Caki2 (cell line): ENCODE measurements around the gene EBF3. TPM values are rescaled to one million over a fixed set of nuclear protein-coding genes. Genes with fewer than 3 reads are reported as not detected.

Source experiments
- DNase-seq: peaks from one replicate; pipeline ENCODE4 v3.0.0-alpha.2; 2015; ENCODE audit warnings: low read depth
- in situ Hi-C: cut with HindIII; loops from 2 replicates; pipeline ENCODE4 v1.10.0; 2016; ENCODE audit warnings: low sequenced_read_pairs, low pct_unique_long_range_greater_than_20kb, mixed read lengths
- total RNA-seq: library from RNA; depleted of rRNA; stranded (reverse); fragments of >200 nt; shearing (Covaris generic); gene quantifications from 2 replicates; pipeline ENCODE4 v1.2.3, GENCODE V29; 2014; ENCODE audit warnings: low replicate concordance

Gene EBF3
- total RNA-seq, 1 experiment from 2014 or later: not detected

DNA sequence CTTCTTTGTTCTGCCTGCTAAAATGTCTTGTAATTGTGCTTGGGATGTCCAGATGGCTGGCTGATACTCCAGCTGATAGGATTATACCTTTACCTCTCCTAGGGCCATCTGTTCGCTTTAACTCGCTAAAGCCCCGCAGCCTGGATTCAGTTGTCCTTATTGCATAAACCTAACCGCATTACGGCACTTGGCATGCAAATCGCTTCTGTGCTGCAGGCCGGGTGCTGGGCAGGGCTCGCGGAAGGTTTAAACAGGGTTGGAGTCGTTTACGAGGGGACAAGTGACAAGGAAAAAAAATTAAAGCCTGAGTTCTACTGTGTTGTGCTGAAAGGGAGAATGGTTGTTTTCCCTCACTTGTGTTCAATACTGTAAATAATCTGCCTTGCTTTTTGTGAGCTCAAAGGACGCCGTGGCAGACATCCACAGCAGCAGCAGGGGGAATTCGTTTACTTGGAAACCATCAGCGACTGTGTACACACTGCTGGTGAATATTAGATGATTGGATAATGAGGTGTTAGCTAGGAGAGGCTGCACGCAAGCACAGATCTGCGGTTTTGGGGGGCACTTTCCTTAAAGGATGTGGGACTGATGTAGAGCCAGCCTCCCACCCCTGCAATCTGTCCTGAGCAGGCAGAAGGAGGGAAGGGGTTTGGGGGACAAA, 93.0 kb downstream of the EBF3 start:
- no peak for DNase-seq
- in situ Hi-C loops: no loop called here

DNA sequence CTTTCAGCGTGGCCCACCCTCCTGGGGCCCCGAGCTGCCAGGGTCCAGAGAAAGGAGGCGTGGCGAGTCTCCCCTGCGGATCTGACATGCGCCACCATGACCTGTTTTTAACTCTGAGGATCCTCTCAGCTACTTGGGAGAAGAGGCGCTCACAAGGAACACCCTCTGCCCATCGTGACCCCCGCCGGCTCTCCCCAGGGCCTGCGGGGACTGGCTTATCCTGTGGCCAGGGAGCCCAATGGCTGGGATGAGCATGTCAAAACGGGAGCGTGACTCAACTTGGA, 93.7 kb downstream of the EBF3 start:
- DNase-seq: no peak
- in situ Hi-C loops: no loop called here

DNA sequence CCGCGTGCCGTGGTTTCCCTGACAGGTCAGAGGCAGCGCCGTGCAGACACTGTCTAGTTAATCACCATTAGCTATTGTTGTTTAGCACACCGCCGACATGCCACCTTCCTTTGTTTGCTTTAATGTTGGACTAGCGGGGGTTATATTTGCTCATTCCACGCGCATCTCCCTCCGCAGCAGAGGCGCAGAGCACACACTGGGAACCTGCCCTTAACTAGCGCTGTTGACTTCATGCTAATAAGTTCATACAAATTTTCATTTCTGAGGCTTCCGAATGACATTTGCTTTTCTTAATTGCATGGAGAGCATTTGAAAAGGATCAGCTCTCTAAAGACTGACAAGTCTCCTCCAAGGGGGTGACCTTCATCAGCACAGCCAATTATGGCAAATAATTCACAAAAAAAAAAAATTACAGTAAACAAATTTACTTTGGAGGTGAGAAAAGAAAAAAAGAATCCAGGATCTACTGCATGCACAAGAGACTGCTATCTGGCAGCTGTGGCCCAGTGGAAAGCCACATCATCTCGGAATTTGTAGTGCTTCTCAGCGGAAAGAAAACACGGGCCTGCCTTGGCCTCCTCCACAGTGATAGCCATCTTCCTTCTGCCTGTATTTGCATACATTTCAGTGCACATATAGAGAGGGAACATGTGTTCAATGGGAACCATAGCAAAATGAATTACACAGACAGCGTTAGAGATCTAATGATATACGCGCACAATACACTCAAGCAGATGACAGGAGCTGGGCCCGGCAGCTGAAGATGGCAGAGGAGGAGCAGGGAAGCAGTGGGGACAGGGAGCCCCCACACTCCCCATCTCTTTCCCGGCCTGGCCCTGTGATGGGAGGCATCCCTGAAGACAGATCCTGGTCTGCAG, 94.2 kb downstream of the EBF3 start:
- in situ Hi-C loops: no loop called here
- no peak for DNase-seq

DNA sequence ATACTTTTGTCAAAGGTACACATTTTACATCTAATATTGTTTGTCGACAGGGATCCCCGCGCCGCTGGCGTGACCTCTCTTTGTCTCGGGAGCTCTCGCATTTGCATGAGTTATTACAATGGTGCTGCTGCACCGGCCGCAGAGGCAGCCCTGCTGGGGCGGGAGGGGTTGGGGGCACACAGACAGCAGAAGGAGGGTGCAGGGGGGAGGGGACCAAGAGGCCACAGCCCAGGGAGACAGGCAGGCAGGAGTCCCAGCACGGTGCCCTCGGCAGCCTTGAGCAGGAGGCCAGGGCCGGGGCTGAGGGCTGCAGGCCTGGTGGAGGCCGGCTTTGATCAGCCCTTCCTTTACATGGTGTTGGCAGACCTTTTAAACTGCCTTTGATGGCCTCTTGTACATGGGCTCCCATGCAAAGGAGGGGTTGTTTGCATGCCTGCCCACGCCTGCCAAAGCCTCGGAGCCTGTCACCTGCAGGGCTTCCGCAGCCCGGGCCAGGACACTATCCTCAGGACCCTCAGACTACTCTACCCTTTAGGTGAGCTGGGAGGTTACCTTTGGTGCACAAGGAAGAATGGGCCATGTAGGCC, 95.5 kb downstream of the EBF3 start:
- DNase-seq: no peak
- in situ Hi-C loops: no loop called here

DNA sequence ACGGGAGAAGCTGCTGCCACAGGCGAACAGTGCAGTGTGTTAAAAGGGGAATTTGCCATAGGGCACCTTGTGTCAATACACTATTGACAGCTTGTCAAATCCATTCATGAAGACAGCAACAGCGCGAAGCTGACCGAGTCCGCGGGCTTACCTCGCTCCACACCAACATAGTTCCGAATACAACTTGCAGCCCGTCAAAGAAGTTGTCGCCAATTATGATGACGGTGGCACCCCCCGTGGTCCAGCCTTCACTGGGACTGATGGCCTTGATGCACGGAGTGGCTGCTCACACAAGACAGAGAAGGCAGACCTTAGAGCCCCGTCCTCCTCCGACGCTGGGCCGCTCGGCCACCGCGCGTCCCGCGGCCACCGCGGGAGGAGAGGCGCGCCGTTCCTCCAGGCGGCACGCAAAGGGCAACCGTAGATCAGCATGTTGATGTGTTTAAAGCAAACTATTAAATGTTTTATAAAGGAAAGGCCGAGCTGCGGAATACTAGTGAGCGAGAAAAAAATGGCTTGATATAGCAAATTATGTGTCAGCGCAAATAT, 96.4 kb downstream of the EBF3 start:
- DNase-seq: no peak
- in situ Hi-C loops: no loop called here

DNA sequence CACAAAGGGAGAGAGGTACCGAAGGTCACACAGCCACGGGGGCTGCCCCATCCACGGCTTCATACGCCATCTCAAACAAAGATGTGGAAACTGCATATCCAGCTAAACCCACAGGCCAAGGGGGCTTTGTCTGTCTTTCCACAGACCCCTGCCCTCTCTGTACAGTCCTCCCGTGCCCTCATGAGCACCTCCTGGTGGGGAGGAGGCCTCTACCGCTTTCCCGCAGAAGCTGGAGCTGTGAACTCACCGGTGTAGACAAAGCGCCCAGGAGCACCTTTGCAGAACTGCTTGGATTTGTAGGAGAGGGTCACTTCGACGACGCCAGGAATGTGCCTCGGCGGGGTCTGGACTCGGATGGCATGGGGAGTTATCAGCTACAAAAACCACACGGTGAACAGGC, 97.2 kb downstream of the EBF3 start:
- no peak for DNase-seq
- in situ Hi-C loops: no loop called here

DNA sequence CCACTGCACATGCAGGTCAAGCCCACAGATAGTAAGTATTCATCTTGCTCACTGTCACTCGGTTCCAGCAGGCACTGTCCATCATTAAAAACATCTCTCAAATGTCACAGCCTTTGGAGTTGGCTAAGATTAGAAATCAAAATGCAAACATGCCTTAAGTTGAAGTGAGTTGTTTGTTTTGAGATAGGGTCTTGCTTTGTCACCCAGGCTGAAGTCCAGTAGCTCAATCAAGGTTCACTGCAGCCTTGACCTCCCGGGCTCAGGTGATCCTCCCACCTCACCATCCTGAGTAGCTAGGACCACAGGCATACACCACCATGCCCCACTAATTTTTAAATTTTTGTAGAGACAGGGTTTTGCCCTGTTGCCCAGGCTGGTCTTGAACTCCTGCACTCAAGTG, 98.1 kb downstream of the EBF3 start:
- DNase-seq: no peak
- in situ Hi-C loops: no loop called here

DNA sequence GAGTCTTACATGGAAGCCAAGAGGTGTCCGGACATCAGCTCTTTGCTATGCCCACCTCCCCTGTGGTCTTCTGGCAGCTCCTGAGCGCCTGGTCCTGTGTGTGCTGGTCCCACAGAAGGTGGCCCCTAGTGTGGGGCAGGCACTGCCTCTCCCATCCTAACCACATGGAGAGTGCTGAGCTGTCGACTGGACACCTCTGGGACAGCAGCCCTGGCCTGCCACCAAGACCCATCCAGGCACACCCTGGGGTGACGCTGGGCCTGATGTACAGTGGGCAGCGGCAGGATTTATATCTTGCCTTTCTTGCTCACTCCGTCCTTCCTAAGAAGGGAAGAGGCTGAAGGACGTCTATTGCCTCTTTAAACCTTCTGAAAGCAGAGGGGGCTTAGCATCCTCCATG, 98.7 kb downstream of the EBF3 start:
- in situ Hi-C loops: no loop called here
- DNase-seq: no peak

DNA sequence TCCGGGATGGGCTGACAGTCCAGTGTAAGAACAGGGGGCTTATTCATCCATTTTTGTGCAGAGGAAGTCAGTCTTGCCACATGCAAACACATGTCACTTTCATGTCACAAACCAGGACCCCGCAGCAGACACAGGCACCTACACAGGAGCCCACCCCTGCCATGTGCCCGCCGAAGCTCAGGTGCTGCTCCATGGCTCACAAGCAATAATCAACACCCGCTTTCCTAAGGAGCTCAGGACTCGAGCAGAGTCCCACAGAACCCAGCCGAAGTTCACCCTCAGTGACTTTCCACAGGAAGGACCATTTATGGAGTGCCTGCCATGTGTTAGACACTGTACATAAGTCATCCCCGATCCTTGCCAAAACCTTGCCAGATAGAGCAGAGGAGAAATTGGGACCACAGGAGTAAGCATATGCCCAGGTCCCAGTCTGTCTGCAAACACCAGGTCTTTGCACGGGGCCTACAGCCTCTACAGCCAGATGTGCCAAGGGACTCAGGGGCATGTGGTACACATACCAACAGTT, 99.4 kb downstream of the EBF3 start:
- no peak for DNase-seq
- in situ Hi-C loops: no loop called here

DNA sequence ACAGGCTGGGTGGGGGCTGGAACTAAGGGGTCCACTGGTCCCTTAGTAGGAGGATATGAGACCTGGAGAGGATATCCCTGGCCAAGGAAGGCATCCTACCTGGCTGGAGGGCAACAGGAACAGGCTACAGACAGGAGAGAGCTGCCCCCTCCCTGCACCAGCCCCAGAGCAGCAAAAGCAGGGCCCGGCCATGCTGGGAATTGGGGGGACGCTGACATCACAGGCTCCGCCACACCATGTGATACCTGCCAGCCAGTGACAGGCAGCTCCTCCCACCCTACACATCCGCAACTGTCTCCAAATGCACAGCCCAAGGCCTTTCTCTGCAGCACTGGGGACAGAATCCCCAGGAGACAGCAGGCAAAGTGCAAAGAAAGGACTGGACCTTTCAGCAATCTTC, 100.0 kb downstream of the EBF3 start:
- DNase-seq: no peak
- in situ Hi-C loops: no loop called here

DNA sequence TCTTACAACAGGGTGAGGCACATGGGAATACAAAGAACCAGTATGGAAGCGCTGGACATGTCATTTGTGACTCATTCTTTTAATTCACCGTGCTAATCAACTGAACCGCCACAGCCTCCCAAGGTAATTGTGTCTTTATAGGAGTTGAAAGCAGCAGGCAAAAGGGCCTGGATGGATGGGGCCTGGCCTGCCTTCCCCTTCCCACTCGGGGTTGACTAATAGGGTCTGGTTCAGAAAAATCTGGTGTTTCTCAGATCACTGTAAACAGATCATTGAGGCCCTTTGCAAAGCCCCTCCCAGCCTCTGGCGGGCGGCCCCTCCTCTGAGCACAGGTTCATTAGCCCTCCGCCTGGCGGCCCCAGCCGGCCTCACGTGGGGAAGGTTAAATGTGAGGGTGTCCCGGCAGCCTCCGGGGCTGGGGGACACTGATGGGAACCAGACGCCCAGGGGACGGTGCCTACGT, 100.8 kb downstream of the EBF3 start:
- no peak for DNase-seq

DNA sequence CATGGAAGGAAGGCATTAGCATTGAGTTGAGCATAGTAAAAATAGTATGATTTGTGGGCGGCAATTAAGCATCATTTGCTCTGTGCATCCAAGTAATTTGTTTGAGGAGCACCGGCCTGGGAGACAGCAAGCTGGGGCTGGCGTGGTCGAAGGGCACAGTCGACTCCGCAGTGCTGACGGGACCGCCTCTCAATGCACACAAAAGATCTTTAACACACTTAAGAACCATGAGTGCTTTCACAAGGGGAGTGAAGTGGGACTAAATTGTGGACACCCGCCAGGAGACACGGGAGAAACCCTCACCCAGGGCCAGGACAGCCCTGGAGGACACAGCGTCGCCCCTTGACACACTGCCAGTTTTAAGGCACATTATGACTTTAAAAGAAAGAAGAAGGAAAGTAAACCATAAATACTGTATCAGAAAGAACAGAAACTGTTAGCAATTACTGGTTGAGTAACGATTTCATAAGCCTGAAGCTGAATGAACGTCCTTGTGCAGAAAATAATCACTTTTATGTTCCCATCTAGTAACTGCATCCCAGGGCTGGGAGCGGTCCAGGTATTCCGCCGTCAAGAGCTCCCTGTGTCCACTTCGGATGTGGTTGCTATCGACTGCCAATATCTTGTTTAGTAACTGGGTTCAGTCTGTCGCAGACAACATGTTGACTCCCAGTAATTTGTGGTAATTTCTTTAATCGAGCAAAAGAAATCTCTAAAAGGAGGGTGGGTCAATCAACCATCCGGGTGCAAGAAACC, 102.1 kb downstream of the EBF3 start:
- no peak for DNase-seq
- in situ Hi-C loops: no loop called here

More for the DNA sequence above, 100.8 kb downstream of the EBF3 start:
- in situ Hi-C loops: no loop called here

DNA sequence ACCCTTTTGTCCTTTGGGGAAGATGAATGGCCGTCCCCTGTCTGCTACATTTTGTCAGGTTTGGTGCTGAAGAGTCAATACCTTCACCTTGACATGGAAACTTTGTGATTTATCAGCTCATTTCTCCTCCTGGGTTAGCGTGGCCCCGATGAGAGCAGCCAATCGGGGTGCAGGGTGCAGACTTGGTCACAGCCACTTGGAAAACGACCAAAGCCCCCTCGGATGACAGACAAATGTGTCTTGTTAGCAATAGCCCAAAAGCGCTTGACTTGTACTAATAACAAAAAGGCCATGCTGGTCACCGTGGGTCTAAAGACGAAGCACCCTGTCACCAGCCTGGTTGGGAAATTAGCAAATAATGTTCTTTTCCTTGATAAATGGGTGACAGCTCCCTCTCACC, 103.7 kb downstream of the EBF3 start:
- in situ Hi-C loops: no loop called here
- DNase-seq: no peak

DNA sequence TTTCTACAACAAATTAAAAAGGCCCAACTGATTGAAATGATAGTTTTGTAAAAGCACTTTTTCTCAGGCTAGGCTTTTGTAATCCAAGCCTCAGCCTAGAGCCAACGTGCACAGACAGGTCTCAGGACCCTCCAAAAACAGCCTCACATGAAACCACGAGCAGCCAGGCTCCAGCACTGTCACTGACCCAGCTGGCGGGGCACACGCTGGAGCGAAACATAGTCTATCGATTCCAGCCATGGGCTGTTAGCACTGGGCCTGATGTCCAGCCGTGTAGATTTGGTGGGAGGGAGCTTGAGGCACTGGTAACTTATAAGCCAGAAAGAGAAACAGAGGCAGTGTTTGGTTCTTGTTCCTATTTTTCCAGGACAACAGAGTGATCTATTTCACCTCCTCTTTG, 104.5 kb downstream of the EBF3 start:
- in situ Hi-C loops: no loop called here
- no peak for DNase-seq

DNA sequence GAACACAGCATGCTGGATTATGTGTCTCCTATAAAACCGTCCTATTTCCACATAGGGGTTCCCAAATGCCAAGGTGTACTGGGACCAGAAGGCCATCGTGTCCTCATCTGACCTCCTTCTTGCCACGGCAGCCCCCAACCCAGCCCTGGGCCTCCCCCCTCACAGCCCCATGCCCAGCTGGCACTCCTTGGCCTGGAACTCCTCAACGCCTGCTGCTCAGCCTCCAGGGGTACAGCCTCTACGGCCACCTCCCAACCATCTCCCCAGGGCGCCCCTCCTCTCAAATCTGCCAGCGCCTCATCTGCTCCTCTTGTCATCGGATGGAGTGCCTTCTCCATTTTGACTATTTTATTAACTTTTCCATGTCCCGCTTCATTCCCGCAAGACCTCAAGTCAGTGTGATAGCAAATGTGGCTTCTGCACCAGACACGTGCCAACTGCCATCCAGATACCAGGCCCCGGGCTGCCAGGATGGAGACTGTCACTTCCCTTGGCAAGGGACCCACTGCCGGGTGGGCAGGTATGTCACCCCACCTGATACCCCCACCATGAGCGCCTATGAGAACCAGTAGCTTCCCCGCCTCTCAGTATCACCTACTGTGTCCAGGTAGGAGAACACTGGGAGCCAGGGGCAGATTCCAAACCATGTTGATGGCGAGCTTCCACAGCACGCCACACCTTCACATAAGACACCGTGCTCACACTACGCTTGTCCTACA, 106.7 kb downstream of the EBF3 start:
- in situ Hi-C loops: no loop called here
- DNase-seq: no peak

DNA sequence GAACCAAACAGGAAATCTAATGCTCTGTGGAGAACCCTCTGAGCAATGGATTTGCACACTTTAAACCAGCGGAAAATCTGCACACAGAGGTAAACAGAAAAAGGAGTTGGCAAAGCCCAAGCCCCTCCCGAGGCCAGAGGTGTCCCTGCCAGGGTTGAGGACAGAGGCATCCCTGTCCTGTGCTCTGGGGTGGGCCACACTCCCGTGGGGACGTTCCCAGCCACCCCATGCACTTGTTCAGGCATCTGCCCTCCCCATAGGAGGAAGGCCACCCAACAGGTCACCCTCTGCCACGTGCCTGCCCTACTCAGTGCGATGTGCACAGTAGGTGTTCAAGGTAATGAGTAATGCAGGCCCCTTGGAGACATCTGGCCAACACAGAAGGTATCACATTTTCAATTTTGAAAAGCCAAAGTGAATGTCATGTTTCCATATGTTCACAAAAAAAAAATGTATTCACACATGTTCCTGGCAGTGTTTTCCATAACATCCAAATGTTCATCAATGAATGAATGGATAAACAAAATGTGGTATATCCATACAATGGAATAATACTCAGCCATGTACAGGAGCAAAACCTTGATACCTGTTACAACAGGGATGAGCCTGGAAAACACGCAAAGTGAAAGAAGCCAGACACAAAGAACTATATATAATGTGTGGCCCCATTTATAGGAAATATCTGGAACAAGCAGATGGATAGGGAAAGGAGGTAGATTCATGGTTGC, 108.1 kb downstream of the EBF3 start:
- no peak for DNase-seq
- in situ Hi-C loops: no loop called here
